ENCODE results near the gene ADAD2.

The ADAD2 gene

DNA sequence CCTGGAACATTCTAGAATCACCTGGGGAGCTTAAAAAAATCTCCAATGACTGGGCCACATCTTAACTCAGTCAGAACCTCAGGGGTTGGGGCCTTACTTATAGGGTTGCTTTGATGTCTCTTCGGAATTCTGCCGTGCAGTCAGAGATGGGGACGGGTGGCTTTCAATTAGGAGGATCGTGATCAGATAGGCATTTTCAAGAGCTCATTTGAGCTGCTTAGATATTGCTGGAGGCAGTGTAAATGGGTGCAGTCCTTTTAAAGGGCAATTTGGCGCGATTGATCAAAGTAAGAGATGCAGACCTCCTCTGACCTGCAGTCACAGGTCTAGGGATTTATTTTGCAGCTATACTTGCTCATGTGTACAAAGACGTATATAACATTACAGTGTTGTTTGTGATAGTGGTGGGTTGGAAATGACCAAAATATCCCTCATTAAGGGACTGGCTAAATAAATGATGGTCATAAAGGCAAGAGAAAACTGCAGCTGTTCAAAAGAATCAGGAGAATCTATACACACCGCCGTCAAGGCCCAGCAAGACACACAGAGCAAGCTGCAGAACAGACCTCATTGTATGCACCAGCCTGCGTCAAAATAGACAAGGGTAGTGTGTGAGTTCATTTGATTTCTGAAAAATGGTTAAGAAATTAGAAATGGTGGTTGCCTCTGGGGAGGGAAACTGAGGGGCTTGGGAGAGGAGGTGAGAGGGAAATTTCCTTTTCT lies 55.2 kb downstream of the ADAD2 start:
- no peak for DNase-seq

DNA sequence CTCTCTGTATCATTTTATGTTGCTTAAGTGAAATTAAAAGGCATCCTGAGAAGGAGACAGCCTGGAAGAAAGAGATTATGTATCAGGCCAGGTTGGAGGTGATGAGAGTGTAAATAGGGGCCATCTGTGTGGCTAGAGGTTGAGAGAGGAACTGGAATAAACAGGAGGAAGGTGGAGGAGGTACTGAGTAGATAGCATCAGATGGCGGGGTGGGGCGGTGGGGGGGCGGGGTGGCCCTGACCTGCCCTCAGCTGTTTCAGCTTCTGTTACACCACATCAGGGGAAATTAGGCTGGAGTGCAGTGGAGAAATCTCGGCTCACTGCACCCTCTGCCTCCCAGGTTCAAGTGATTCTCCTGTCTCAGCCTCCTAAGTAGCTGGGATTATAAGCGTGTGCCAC lies 55.7 kb downstream of the ADAD2 start:
- no peak for DNase-seq

Measured in nucleus accumbens (tissue), 56 donors.